HG02852 (cell line): ENCODE data around the gene NFYA.
A peak's percentile ranks its signal among the peaks of the same experiment; 100 is the strongest.

Experiments
- ATAC-seq: cut with Tn5 transposase; IDR thresholded peaks from one replicate; pipeline ENCODE4 v1.9.1; 2021; ENCODE audit warnings: mild to moderate bottlenecking, moderate library complexity; ENCODE audit not compliant: unreplicated experiment

NFYA gene

DNA sequence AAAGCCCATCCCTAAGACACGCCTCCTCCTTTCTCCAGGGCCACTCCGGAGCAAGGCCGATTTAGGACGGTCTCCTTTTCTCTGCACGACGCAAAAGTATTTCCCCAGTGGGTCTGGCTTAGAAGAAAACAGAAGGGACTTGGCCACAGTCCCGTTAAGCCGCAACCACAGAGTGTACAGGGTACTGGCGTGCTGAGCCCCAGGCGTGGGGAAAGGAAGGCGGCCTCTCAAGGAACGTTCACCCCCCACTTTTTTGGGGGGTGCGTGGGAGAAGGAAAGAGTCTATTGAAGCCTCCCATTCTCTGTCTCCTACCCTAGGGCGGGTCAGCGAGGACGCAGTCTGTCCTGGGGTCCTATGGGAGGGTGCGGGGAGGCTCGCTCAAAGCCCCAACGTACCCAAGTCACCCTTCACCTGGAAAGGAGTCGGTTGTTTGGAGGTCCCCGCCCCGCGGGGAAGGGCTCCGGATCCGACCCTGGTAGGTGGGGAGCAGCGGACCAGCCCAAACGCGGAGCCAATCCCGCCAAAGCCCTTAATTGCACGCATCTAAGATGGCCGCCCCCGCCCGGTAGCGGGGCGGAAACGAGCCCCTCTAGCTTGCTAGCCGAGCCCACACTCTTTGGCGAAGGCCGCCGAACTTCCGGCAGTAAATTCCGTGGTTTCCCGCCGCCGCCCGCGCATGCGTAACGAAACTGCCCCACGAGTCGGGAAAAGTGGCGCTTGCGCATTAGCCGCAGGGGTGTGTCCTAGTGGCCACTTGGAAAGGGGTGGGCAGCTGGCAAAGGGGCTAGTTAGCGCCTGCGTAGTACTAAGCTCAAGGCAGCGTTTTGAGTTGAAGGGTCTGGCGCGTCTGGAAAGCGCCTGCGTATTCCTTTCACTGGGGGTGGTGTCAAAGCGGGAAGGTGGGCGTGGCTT is 595 bp upstream of the NFYA start, which contains the start of gene OARD1:
Gene OARD1 (minus strand): TSS at position 434 of the 913 bp plus-strand sequence. CDS start 722 bp downstream, outside the sequence.
- ATAC-seq = peak; percentile 67

DNA sequence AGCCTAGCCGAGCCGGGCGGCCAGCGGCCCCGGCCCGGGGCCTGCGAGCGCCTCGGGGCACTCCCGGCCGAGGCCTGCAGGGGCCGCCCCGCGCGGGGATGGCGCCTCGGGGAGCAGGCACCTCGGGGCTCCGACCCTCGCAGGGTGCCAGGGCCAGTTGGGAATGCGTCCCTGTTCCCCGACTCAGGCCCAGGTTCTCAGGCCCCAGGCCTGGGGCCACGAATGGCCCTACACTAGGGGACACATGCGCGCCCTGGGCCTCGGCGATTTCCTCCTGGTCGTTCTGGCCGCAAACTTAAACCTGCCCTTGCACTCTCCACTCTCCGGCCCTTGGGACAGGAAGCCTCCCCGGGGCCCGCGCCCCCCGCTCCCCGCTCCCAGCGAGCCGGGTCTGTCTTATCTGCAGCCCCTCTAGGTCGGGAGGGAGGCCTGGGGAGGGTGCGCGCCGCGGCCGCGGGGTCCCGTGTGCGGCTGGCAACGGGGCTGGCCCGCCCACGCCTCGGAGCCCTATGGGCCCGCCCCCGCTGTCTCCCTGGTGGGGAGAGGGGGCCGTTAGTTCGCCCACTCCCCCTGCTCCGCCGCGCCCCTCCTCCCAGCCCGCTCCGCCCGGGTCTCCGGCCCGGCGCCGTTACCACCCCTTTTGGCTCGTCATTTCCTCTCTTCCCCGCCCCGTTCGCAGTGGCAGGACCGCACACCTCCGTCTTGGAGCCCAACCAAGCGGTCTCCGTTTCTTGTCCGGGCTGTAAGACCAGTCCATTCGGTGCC is 611 bp downstream of the NFYA start:
- ATAC-seq = peak; percentile 34

DNA sequence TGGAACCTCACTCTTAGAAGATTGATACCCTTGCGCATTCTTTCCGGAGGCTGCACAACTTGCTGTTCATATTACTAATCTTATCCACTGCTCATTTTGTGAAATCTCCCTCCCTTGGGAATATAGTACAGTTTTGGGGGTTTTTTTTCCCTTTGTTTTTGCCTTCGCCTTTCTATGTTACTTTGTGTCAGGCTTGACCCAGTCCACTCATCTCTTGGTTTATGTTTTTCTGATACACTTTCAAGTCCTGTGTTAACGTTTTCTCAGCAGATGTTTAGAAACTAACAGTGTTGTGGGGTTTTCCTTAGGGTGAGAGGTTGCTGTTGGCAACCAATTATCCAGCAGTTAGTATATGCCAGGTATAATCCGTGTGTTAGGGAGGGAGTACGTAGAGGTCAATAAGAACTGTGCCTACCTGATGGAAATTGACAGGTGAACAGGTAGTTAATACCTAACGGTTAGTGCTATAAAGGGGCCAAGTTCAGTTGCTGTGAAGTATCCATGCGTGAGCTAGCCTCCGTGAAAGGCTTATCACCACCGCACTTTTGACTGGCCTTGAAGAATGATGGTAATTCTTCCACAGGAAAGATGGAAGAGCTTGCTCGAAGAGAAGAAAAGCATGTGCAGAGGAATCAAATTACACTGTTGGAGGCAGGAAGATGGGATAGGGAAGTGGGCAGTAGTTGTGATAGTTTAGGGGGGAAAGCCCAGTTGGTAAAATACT is 1.4 kb downstream of the NFYA start:
- no peak for ATAC-seq

DNA sequence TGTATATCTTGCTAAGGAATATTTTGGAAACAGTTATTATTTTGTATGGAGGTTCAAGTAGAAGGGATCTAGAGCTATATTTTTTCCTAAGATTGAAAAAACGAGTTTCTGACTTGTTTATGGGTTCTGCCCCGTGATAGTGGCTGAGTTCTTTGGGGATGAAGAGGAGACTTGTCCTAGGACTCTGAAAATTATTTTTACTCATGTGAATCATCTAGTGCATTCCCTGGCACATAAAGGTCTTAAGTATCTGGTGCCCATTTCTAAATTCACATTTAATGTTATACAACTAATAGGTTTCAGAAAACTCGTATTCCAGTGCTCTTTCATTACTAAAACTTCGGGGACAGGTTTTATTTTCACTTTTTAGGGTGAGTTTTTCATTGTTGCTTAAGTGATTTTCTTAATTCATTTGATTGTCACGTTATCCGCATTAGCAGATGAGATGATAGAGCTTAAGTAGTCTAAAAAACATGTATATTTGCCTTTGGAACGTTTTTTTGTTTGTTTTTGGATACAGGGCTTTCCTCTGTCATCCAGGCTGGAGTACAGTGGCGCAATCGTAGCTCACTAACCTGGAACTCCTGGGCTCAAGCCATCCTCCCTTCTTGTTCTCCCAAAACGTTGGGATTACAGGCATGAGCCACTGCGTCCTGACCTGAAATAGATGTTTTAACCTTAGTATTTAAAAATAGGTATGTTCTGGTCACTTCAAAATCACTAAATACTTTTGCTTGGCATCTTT is 2.1 kb downstream of the NFYA start:
- ATAC-seq = no peak

DNA sequence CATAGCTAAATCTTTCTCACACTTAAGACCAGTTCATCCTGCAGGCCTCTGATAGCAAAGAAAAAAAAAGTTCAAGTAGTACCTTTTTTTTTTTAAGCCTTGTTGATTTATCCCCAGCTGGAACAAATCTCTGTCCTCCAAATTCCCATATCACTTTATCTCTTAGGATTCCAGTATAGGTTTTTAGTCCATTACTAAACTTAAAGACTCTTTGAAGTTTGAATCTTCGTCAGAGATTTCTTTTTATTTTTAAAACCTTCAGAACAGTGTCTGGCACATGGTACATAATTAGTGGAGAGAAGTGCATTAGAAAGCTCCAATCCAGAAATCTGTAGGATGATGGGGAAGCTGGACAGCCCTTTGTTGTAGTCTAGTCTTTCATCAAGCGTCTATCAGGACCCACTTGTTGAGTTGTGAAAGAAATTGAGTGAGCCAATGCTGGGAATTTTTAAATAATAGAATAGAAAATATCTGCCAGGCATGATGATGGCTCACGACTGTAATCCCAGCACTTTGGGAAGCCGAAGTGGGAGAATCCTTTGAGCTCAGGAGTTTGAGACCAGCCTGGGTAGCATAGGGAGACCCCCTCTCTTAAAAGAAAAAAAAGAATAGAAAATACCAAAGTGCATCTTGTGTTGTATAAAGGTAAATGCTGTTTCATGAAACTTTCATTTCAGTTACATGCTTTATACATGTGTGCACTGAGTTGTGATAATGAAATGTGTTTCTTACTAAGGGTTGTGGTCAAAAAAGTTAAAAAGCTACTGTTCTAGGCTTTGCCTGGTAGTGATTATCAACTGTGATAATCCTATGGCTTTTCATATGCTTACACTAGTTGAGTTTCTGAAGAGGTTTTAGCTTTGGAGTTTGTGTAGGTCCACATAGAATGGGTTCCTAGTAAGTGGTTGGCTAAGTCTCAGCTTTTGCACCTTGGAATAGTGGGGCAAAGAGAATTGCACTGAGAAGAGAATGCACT is 3.2 kb downstream of the NFYA start:
- ATAC-seq = no peak

DNA sequence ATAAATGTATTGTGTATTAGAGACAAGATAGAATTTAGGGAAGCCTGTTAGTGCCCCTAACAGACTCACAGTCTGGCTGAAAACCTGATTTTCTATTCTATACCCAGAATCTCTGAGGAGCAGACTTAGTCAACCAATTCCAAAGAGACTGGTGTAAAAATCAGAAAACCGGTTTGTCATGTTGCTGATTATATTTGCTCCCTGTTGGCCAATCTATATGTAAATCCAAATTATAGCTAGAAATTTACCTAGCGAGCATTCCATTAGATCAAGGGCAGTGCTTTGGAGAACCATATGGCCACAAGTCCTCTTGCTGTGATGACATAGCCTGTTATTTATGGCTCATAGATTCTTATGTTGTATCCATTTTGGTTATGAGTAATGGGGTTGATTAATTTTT is 4.8 kb downstream of the NFYA start:
- ATAC-seq = no peak

DNA sequence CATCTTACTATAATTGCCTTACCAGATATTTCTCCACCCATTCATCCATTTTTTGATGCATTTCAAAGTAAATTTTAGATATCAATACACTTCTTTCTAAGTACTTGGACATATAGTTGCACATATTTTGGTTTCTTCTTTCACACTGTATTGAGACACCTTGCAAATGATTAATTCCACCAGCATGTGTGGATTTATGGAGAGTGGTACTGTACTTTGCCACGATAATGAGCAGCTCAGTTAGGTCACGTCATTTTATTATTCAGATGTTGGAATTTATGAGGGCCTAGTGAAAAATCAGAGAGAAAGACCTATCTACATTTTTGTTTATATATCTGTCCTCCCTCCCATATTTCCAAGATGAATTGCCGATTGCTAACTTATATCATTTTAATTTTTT is 5.3 kb downstream of the NFYA start:
- ATAC-seq = no peak

DNA sequence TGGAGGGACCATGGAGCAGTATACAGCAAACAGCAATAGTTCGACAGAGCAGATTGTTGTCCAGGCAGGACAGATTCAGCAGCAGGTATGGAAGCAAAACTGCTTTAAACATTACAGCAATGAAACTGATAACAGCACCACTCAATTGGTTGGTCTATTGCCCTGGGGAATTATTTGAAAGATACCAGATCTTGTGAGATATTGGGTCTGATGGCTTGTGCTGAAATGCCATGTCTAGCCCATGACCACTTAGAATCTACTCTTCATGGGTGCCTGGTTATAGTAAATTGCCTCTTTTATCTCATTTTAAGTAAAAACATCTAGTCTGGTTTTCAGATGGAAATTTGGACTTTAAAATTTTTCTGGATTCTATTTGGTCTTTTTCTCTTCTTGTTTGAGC is 6.3 kb downstream of the NFYA start:
- ATAC-seq = no peak

DNA sequence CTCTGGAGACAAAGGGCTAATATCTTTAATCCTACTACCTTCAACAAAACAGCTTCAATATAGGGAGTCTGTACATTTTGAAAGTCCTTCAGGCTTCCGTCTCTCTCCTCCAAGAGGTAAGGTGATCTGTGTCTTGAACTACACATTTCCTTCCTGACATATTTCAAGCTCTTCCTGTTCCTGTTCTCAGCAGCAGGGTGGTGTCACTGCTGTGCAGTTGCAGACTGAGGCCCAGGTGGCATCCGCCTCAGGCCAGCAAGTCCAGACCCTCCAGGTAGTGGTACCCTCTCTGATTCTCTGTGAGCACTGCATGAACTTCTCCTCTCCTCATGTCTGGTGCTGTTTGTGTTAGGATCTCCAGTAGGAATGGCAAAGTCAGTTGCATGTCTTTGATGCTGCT is 7.8 kb downstream of the NFYA start:
- ATAC-seq = no peak

DNA sequence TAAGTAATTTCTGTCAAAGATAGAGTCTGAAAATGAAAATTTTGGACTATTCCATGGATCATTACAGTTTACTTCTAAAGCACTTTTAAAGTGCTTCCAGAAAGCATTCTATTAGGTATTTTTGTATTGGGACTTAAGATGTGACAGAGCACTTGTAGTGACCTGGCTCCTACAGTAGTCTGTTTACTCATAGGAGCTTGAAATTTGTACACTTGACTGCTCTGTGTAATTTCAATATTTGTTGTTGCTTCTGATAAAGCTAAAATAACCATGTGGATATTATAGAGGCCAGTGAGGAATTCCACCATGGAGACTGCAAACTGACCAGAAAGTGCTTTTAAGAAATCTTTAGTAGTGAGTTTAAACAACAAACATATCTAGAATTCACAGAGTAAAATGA is 10.3 kb downstream of the NFYA start:
- ATAC-seq = no peak

DNA sequence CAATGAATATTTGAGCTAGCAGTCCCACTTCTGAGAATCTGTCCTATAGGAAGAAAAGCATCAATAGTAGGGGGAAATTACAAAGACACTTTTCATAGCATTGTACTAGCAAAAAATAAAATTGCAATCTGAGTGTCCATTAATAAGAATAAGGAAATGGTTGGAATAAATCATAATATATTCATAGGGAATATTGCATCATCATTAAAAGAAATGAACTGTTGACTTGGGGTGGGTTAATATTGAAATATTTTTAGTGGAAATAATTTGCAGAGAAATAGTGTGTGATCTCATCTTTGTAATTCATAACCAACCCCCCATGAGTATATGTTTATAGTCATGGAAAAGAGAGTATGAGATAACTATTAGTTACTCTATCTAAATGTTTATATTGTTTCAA is 12.4 kb downstream of the NFYA start:
- no peak for ATAC-seq

DNA sequence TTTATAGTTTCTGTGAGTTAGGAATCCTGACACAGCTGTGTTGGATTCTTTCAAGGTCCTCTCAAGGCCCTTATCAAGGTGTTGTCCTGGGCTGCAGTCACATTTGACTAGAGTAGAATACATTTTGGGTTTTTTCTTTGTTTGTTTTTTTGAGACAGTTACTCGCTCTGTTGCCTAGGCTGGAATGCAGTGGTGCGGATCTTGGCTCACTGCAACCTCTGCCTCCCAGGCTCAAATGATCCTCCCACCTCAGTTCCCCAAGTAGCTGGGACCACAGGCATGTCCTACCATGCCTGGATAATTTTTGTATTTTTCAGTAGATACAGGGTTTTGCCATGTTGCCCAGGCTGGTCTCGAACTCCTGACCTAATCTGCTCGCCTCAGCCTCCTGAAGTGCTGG is 15.7 kb downstream of the NFYA start:
- ATAC-seq = no peak

DNA sequence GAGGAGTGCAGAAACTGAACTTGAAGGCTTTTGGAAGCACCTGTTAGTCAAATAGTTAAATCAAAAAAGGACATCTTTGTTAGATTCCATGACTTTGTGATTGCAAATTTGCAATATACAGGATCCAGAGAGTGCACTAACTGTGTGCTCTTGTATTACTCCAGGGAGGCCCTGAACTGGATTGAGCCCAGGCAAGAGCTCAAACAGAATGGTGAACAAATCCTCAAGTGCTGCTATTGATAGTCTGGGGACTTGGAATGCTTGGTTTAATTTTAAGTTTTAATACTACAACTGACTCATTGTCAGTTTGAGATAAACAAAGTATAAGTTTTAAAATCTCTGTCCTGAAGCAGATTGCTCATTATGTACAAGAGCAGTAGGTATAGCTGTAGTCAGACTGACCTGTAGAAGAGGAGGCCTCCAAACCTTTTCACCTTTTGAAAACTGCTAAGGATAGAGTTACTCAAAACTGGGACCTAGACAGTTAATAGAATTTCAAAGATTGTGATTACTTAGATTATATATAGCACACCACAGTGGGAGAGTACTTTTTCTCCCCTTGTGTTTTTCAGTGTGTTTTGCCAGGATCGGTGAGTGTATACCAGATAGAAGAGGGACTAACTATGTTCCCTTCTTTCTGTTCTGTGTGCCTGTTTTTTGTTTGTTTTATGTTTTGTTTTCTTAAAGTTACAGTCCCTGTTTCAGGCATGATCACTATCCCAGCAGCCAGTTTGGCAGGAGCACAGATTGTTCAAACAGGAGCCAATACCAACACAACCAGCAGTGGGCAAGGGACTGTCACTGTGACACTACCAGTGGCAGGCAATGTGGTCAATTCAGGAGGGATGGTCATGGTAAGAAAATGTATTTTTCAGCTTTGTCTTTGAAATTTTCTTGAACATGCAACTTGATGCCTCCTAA is 18.3 kb downstream of the NFYA start:
- no peak for ATAC-seq

DNA sequence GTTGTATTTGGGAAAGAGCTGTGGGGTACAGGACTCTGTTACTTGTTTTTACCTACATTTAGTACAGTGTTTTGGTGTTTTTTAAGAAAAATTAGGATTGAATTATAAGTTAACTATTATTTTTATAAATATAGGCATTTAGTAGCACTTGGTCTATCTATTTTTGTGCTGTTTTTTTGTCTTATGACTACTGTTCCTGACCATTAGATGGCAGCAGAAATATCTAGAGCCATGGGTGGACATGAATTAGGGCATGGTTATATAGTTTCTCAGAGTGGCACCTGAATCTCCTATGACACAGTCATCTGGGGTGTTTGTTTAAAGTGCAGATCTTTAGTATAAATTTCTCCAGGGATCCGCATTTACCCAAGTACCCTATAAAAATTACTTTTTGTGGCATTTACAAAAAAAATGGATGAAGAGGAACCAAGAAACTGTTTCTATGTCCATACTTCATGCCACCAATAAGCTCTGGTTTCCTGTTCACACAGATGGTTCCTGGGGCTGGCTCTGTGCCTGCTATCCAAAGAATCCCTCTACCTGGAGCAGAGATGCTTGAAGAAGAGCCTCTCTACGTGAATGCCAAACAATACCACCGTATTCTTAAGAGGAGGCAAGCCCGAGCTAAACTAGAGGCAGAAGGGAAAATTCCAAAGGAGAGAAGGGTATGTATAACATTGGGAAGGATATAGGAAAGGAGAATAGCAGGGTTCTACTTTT is 19.8 kb downstream of the NFYA start:
- no peak for ATAC-seq

DNA sequence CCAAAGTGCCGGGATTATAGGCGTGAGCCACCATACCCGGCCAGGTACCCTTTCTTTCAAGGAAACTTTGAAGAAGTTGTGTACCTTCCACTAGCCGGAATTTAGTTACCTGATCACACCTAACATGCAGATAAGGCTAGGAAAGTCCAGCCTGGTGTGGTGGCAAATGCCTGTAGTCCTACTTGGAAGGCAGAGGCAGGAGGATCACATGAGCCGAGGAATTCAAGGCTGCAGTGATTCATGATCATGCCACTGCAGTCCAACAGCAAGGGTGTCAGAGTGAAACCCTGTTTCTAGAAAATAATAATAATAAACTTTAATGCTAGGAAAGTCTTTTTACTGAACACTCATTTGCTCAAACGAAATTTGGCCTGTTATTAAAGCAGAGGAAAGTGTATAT is 21.0 kb downstream of the NFYA start:
- no peak for ATAC-seq

DNA sequence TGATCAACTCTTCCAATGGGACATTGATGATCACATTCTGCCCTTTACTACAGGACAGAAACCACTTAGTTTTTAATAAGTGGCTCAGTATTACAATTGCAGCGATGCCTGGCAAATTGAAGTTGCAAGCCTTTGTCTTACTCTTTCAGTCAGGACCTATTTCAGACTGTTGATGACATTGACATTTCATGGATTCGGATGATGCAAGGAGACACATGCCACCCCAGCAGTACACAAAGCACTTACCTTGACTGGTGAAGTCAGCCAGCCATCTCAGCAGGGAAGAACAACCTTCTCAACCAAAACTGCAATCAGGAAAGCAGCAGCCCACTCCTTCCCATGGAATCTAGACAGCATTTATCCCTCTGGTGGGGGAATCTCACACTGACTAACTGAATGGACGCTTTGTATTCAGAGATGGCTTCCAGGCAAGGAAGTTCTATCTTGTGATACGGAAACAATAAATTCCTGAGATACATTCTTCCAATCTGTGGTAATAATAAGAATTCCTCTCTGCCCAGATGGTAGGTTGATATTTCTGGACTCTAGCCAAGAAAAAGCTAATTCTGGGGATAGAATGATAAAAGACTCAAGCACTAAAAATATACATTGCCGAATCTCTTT is 24.8 kb downstream of the NFYA start:
- ATAC-seq = no peak

DNA sequence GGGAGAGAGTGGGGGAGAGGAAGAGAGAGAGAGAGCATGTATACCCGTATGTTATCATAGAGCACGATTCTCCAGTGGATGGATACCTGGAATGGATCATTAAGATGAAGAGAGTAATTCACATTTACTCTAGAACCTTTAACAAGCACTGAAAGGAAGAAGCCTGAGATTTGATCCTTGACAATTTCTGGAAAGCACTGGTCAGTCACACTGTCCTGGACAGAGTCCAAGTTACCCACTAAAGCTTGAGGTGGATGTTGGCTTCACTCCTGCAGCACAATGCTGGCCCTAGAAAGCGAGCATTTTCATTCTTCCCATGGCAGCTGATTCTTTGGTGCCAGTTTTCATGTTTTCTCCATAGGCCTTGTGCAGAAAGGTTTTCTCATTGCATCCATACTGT is 25.6 kb downstream of the NFYA start:
- ATAC-seq = no peak
